HG02798 (cell line): ENCODE measurements around the gene PAX8.
"Not testable (repeated sequence)": the region's sequence is repeated elsewhere in the genome, so short reads cannot be mapped to it uniquely, and the experiment has no call there.

ENCODE experiments used
- ATAC-seq: cut with Tn5 transposase; IDR thresholded peaks from one replicate; pipeline ENCODE4 v1.9.1; 2021; ENCODE audit warnings: mild to moderate bottlenecking; ENCODE audit not compliant: unreplicated experiment, poor library complexity

Gene PAX8

DNA sequence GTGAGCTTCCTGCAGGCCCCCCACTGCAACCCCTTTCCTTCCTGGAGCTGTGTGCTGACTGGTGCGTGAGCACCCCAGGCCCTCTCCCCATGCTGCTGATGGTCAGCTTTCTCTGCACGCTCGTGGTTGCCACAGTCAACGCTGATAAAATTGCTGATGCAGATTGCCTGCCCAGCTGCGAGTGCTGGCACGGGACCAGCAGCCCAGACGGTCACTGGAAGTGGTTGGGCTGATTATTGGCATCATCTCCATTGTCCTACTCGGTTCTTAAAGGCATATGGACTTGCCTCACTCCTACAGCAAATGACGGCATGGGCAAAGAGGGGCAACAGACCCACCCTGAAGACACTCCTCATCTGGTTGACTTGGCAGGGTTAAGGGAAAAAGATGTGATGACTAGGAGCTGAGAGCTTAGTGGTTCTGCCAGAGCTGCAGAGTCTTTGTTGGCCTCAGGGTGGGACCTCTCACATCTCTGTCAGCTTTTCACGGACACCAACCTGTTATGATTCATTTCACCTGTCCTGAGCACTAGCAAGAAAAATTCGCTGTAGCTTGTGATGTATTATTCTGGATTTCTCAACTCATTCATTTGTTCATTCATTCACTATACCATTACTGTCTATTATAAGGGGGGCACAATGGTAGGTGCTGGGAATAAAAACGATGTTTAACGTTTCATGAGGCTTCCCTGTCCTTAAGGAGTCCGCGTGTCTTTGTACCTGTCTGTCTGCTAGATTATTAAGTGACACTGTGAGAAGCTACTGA is 38.4 kb downstream of the PAX8 start:
- ATAC-seq, result no peak

DNA sequence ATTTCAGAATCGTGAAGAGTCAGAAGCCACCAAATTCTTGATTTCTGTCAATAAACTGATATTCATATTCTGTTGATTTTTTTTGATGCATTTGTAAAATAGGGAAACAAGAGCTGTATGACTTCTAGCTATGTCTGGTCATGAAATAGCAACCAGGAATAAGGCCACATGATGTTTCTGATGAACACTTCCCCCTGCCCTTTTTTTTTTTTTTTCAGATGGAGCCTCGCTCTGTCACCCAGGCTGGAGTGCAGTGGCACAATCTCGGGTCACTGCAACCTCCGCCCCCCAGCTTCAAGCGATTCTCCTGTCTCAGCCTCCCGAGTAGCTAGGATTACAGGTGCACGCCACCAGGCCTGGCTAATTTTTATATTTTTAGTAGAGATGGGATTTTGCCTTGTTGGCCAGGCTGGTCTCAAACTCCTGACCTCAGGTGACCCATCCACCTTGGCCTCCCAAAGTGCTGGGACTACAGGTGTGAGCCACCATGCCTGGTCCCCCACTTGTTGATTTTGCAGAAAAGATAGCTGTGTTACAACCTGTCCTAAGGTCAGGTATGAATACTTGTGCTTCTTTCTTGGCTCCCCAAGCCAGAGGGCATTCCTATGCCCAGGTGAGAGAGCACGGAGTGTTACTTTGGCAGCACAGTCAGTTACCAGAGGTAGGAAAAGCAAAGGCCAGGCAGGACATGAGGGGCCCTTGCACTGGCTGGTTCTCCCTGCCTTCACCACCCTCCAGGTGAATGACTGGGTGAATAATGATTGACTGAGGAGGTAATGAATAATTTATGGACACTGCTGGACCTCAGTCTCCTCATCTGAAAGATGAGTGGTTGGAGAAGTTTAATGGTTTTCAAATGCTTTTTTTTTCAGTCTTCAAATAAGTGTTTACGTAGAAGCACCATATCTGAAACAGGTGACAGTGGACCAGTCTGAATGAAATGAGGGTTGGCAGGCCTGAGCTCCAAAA is 39.6 kb downstream of the PAX8 start:
- no peak for ATAC-seq

DNA sequence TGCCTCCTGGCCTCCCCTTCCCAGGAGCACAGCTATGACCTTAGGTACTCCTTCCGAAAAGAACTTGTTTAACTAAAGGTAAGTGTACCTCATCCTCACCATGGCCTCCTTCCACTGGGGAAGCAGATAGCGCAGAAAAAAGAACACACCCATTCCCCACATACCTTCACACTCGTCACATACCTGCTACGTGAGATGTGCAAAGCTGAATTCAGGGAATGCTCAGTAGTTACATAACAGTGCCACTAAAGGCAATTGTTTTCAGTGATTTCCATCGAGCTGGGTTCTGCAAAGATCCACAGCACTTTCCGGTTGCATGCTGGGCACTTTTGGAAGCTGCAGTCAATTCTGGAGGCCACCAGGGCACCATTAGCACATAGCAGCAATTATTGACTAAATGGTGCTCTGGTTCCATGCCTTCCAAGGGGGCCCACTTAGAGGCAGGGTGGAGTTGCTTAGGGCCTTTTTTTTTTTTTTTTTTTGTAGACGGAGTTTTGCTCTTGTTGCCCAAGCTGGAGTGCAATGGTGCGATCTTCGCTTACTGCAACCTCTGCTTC is 41.0 kb downstream of the PAX8 start:
- no peak for ATAC-seq

DNA sequence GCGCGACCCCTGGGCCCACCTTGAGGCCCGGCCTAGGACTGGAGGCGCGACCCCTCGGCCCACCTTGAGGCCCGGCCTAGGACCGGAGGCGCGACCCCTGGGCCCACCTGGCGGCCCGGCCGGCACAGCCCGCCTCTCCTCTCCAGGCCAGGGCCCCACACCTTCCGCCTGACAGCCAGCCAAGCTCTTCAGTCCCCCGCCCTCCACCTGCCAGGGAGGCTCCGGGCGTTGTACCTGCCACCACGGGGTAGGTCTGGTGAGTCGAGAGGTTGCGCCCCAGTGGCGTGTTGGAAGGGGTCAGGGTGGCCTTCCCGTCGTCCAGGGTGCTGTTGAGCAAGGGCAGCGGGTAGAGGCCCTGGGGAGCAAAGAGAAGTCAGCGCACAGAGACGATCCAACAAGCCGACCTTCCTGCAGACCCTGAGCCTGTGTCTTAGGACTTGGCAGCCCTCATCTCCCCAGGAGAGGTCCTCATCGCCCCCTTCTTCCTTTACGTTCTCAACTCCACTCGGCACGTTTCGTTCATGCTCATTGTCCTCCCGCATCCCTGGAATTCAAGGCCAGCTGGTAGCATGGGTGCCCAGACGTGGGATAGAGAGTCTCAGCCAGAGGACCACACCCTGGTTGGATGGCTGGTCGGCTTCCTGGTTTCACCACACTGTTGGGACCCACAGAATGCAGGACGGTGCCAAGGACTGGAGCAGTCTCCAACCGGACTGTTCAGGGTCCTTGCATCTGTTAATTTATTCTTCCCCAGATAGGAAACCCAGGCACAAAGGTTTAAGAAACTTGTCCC is 42.2 kb downstream of the PAX8 start:
- ATAC-seq, result no peak

DNA sequence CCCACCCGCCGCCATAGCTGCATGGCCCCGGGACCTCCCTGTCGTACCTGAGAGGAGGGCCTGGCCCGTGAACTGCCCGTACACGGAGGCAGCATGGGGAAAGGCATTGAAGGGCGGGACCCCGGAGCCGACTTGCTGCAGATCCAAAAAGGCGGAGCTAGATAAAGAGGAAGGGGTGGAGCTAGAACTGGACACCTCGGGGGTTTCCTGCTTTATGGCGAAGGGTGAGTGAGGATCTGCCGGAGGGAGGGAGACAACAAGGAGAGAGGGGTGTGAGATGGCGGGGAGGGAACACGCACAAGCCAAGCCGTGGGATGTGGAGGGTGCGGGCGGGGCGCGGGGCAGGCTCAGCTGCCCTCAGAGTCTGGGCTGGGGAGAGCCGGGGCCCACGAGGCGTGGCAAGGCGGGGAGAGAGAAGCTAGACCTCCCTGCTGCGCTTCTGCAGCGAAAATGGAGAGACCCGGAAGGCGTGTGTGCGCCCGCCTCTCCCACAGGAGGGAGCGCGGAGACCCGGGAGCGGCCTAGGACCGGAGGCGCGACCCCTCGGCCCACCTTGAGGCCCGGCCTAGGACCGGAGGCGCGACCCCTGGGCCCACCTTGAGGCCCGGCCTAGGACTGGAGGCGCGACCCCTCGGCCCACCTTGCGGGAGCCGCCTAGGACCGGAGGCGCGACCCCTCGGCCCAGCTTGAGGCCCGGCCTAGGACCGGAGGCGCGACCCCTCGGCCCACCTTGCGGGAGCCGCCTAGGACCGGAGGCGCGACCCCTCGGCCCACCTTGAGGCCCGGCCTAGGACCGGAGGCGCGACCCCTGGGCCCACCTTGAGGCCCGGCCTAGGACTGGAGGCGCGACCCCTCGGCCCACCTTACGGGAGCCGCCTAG is 43.1 kb downstream of the PAX8 start:
- ATAC-seq, result not testable (repeated sequence)

DNA sequence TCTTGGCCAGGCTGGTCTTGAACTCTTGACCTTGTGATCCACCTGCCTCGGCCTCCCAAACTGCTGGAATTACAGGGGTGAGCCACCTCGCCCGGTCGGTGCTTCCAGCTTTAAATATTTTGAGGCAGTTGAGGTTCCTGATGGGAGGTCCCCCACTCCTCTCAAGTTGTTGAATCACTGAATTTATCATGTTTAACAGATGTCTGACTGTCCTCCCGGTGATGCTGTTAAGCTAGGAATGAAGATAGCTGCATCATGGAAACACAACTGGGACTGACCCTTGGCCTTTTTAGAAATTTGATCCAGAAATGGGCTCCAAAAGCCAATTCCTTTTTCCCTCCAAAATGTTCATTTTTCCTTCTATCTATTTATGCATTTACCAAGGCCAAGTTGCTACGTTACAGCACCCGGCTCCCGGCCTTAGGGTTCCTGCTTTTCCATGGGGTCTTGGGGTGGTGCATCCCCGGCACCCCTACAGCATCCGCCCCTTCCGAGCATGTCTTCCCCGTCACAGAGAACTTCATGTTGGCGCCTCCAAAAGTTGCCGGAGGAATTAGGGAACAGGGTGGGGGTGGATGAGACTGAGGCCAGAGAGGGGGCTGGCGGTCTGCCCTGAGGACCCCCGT is 43.9 kb downstream of the PAX8 start:
- no peak for ATAC-seq

DNA sequence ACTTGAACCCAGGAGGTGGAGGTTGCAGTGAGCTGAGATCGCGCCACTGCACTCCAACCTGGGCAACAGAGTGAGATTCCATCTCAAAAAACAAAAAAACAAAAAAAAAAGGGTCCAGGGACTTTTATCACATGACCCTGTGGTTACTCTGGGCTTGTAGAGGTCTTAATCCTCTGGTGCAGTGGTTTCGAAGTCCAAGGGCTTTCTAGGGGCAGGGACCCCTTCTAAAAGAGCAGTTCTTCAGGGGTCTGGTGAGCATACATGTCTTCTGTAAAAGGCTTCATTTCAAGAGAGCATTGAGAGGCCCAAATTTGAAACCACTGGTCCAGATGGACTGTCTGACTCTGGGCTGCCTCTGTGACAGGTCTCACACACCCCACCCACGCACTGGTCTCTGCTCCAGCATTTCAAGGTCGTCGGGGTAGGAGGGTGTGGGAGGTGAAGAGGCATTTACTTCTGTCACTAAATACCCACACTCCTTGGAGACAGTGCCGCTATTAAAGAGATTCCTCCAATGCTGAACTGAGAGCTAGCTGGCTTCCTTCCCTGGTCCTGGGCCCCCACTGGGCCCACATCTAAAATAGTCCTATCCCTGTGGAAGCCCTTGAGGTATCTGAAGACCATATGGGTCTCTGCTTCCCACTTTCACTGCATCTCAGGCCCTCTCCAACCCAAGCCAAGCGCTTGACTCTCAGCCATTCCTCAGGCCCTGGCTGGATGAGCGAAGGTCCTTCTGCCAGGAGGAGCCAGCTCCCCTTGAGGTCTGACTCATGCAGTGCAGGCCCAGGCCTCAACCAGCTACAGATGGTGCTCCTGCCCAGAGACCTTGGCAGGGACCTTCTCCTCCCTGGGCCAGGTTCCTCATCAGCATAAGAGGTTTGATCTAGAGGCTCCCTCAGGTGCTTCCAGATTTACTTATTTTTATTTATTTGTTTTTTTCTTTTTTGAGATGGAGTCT is 44.8 kb downstream of the PAX8 start:
- ATAC-seq, result no peak

DNA sequence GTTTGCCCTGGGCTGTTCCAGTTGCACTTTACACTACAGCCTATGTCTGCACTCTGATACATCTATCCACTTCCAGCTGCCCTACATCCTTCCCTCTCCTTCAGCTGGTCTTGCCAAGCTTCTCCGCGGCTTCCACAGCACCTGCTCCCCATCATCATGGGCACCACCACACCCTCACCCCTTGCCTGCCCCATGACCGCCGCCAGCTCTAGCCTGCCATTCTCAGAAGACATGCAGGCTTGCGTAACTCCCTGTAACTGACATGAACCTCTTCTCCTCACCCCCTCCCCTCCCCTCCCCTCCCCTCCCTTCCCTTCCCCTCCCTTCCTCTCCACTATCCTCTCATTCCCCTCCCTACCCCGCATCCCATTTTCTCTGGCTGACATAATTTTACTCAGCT is 46.0 kb downstream of the PAX8 start:
- ATAC-seq, result no peak

DNA sequence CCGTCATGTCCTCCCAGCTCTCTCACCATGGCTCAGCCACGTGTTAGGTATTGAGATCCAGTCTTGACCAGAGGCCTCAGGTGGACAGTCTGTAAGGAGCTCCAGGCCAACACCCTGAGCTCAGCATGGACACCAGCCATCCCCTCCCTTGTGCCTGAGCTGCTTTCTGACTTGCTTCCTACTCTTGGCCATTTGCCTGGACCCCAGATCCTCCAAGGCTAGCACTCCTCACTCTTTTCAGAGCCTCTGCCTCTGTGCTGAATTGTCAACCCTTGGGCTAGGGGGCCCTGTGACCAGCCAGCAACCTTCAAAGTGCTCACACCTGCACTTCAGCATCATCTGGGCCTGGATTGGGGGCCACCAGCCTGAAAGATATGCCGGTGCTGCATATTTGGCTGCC is 46.6 kb downstream of the PAX8 start:
- ATAC-seq, result no peak

DNA sequence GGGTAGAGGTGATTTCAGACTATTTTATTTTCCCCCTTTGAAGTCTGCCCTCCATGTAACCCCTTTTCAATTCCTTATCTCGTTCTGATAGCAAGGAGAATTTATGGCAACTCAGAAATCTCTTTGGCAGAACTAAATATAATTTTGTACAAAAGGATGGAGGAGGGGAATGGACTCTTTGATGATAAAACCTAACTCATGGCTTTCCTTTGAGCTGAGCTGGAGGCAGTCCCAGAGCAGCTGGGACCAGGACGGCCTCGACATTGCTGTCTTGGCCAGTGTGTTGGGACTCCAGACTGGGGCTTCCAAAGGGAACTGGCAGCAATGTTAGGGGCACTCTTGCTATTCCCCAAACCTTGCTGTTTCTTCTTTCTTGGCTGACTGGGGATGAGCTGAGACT is 47.7 kb downstream of the PAX8 start:
- no peak for ATAC-seq

DNA sequence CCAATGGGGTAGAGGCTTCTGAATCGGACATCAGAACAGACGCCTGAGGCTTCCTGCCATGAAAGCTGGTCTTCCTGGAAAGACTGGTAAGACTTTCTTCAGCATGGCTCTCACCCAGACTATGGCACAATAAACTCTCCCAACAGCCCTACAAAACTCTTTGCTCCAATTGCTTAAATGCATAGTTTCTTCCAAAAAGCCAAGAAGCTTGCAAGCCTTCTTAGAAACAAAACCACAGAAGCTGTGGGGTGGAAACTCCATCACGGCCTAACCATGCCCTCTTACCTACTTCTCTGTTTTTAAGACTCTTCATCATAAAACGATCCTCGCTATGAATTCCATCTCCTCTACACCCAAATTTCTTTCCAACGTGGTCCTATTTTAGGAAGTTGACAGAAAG is 48.2 kb downstream of the PAX8 start:
- ATAC-seq, result no peak

DNA sequence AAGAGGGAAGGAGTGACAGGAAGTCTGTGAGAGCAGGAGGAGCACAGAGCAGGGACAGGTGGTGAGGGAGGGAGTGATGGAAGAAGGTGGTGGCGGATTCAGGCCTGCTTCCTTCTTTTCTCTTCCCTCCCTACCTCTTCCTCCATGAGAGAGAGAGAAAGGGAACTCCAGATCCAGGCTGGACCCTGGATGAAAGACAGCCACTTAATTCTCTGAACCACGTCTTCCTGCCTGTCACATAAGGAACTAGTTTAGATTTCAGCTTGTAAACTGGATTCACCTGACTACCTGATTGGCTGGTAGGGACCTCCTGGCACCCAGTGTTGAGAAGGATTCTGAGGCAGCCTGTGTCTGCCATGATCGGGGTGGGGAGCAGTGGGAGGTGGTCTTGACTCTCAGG is 48.9 kb downstream of the PAX8 start:
- no peak for ATAC-seq

DNA sequence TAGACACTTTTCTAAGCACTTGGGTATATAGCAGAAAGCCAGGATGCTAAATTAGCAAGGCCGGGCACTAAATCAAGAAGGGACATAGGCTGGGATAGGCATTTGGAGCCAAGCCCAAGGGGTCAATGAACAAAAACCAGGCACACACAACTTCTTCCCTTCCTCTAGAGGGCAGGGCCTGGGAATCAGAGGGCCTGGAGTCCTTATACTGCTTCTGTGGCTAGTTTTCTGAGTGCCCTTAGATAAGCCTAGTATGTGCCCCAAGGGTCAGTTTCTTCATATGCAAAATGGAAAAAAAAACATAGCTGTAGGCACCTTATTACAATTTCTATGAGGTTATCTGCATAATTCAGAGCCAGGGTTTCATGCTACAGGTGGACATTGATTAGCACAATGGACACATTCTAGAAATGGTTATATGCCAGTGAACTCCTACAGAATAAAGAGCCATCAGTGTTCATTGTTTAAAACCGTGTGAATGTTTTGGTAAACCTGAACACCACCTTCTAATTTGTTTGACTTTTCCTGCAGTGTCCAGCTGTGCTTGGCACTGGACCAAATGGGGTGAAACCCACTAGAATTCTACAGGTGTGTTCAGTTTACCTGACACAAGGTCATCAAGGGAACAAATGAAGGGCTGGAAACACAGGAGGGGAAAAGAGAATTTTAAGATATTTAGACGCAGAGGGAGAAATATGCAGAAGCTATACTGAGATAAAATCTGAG is 49.6 kb downstream of the PAX8 start:
- ATAC-seq, result no peak

DNA sequence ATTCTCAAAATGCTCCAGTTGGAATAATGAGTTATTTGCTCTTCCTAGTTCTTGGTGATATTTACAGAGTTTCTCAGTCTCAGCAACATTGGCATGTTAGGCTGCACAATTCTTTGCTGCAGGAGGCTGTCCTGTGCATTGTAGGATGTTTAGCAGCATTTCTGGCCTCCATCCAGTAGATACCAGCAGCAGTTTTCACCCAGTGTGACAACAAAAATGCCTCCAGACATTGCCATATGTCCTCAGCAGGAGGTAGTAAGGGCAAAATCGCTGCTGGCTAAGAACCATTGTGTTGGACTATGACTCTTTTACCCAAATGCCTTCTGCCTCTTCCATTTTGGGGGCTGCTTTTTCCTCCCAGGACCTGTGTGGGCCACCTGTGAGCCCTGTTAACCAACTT is 50.4 kb downstream of the PAX8 start:
- no peak for ATAC-seq

DNA sequence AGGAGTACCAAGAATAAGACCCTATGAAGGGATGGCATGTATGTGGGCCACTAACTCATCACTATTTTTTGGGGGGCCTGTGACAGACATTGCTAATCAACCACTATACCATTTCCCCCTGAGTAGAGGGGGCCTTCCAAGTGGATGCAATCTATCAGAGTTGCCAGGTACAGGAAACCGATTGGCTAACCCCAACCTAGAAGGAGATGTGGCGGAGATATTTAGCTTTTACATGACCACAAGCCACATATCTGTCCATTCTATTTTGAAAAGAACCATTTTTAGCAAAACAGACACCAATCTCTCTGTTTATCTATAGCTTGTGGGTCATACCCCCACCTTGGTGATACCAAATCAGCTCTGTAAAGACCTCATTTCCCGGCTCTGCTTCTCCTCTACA is 51.0 kb downstream of the PAX8 start:
- ATAC-seq, result no peak

DNA sequence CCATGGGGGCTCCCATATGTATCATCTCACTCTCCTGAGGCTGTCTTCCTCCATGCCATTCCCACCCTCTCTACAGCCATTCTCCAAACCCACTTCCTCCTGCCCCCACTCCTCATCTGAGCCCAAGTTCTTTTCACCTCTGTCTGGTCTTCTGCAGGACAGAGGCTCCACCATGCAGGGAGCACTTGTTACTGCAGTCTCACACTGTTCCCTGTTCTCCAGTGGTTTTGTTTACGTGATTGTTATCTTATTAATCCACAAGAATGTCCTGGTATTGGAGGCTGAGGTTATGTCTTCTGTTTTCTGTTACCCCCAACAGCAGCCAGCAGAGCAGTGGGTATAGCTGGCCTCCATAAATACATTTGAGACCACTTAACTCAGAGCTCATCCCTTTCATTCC is 51.4 kb downstream of the PAX8 start:
- no peak for ATAC-seq

DNA sequence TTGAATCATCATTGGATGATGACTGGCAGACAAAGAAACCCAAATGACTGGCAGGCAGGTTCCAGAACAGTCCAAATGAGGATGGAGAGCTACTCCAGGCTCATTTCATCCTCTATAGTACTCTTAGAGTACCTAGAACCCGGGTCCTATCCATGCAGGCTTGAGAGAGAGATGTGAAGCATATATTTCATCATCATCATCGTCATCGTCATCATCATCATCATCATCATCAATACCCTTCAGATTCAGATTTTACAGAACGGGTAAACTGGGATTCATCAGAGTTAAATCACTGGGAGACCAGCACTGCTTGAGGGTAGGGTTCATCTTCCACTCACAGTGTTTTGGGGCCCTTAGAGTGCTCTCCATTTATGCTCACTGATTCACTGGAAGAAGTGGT is 52.3 kb downstream of the PAX8 start:
- no peak for ATAC-seq
